Cardiac muscle cell (in vitro differentiated cells and primary cell): ENCODE measurements around the gene ATP1B3. TPM values are rescaled to one million over a fixed set of nuclear protein-coding genes. Genes with fewer than 3 reads are reported as not detected.
"Not testable (repeated sequence)": the region's sequence is repeated elsewhere in the genome, so short reads cannot be mapped to it uniquely, and the experiment has no call there.

Experiments used
- DNase-seq, 2 donors: peaks; one replicate each; pipeline versions ENCODE4 v3.0.0 to v3.0.0-alpha.2; 2010 to 2017; ENCODE audit warnings: low read depth in 1 of 2, low spot score in 1 of 2
- H3K27ac ChIP-seq: fragments of 200-600 bp; sonication (generic); 2 replicates; pipeline ENCODE4 v1.5.1; 2016
- H3K27me3 ChIP-seq: fragments of 200-600 bp; sonication (generic); 2 replicates; pipeline ENCODE4 v1.6.0; 2016; ENCODE audit warnings: control low read depth
- H3K36me3 ChIP-seq: fragments of 200-600 bp; sonication (generic); 2 replicates; pipeline ENCODE4 v1.5.1; 2016; ENCODE audit warnings: control low read depth
- H3K4me1 ChIP-seq: fragments of 200-600 bp; sonication (generic); 2 replicates; pipeline ENCODE4 v1.8.1; 2017; ENCODE audit warnings: low read depth, mild to moderate bottlenecking, mixed run types
- H3K4me3 ChIP-seq: fragments of 200-600 bp; sonication (generic); 2 replicates; pipeline ENCODE4 v1.5.1; 2016; ENCODE audit warnings: mild to moderate bottlenecking
- H3K9me3 ChIP-seq: fragments of 200-600 bp; sonication (generic); 2 replicates; pipeline ENCODE4 v1.5.1; 2017; ENCODE audit warnings: low read depth, mild to moderate bottlenecking, control low read depth
- polyA plus RNA-seq: library from polyadenylated mRNA; unstranded; fragments of >200 nt; fragmentation: Nextera tagmentation; extraction: Ambion mirVana; gene quantifications from 2 replicates; pipeline ENCODE4 v1.2.1, GENCODE V29; 2016
- total RNA-seq: library from RNA; depleted of rRNA; stranded (reverse); fragments of >200 nt; gene quantifications from 2 replicates; pipeline ENCODE4 v1.2.3, GENCODE V29; 2016
- TF ChIP-seq, protein P1 (sequence below): IDR thresholded peaks from 2 replicates; pipeline ENCODE4 v1.5.1; 2012; ENCODE audit warnings: low read depth, mild to moderate bottlenecking, low read length

Gene ATP1B3
- total and polyA plus RNA-seq, 2 experiments from 2014 or later, result 25.1 to 148 TPM

DNA sequence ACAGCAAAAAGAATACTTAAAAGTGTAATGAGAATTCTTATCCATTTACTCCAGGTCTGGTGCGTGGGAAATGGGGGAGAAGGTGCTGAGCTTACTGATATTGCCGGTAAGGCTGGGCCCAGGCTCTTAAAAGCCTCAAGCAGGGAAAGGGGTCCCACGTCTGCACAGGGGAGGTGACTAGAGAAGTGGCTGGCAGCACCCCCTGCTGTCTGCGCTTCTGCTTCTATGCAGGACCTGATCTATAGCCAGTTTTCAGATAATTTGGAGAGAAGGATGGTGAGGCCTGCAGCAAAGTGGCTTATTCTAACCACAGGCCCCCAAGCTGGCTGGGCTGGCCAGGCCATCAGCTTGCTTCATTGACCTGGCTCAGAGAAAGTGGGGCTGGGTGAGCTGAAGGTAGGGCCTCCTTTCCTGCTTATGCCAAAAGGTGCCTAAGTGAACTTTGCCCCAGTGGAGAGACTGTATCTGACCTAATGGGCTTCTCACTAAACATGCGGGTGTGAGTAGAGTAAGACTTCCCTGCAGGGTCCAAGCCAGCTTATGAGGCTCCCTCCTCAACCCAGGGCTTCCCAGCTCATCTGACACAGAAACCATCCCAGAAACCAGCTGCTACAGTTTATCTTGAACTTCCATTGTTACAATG, 30.9 kb upstream of the ATP1B3 start:
- H3K4me1 ChIP-seq, result peaks cover 5% of the 10 kb centered on the region
- no peaks in the 10 kb centered on the region for H3K9me3 ChIP-seq
- no peak overlapping the region for H3K27ac ChIP-seq
- no peaks in the 10 kb centered on the region for H3K27me3 ChIP-seq
- TF ChIP-seq, protein P1, sequence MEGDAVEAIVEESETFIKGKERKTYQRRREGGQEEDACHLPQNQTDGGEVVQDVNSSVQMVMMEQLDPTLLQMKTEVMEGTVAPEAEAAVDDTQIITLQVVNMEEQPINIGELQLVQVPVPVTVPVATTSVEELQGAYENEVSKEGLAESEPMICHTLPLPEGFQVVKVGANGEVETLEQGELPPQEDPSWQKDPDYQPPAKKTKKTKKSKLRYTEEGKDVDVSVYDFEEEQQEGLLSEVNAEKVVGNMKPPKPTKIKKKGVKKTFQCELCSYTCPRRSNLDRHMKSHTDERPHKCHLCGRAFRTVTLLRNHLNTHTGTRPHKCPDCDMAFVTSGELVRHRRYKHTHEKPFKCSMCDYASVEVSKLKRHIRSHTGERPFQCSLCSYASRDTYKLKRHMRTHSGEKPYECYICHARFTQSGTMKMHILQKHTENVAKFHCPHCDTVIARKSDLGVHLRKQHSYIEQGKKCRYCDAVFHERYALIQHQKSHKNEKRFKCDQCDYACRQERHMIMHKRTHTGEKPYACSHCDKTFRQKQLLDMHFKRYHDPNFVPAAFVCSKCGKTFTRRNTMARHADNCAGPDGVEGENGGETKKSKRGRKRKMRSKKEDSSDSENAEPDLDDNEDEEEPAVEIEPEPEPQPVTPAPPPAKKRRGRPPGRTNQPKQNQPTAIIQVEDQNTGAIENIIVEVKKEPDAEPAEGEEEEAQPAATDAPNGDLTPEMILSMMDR, result no peak
- peak in 1 of 2 donors; percentile 10 for DNase-seq
- H3K4me3 ChIP-seq, result no peak overlapping the region
- no peaks in the 10 kb centered on the region for H3K36me3 ChIP-seq

DNA sequence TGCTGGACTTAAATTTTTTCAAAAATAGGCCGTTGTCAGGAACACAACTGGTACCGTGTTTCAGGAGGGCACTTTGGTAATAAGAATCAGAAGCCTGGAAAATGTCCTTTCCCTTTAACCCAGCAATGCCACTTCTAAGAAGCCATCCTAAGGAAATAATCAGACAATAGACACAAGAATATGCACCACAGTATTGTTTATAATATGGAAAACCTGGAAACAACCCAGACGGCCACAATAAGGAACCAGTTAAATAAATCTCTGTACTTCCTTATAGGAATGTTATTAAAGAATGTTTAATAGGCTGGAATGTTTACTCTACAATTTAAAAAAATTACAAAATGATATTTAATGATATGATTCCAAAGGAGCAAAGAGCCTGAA, 30.4 kb upstream of the ATP1B3 start:
- TF ChIP-seq, protein P1, result no peak
- DNase-seq, result no peak
- peaks cover 5% of the 10 kb centered on the region for H3K4me1 ChIP-seq

DNA sequence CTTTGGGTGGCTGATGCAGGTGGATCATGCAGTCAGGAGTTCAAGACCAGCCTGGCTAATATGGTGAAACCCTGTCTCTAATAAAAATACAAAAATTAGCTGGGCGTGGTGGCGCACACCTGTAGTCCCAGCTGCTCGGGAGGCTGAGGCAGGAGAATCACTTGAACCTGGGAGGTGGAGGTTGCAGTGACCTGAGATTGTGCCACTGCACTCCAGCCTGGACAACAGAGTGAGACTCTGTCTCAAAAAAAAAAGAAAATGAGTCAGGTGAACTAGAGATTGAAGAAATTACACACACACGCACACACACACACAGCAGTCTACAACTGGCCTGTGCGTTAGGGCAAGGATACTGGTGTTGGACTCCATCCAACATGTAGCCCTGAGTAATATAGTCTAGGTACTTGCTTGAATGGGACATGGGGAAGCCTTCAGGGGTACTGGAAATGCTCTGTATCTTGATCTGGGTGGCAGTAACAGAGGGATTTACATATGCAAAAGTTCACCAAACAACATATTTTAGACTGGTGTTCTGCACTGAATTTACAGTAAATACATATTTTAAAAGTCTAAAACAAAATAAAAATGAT, 28.2 kb upstream of the ATP1B3 start:
- H3K9me3 ChIP-seq, H3K27ac ChIP-seq, H3K27me3 ChIP-seq, H3K4me1 ChIP-seq, H3K4me3 ChIP-seq, H3K36me3 ChIP-seq: not testable (repeated sequence)
- DNase-seq, result peak in 1 of 2 donors; percentile 43

More for the DNA sequence above, 30.4 kb upstream of the ATP1B3 start:
- H3K27ac ChIP-seq, result no peak overlapping the region
- no peak overlapping the region for H3K4me3 ChIP-seq
- no peaks in the 10 kb centered on the region for H3K9me3 ChIP-seq
- H3K27me3 ChIP-seq, result no peaks in the 10 kb centered on the region
- no peaks in the 10 kb centered on the region for H3K36me3 ChIP-seq

DNA sequence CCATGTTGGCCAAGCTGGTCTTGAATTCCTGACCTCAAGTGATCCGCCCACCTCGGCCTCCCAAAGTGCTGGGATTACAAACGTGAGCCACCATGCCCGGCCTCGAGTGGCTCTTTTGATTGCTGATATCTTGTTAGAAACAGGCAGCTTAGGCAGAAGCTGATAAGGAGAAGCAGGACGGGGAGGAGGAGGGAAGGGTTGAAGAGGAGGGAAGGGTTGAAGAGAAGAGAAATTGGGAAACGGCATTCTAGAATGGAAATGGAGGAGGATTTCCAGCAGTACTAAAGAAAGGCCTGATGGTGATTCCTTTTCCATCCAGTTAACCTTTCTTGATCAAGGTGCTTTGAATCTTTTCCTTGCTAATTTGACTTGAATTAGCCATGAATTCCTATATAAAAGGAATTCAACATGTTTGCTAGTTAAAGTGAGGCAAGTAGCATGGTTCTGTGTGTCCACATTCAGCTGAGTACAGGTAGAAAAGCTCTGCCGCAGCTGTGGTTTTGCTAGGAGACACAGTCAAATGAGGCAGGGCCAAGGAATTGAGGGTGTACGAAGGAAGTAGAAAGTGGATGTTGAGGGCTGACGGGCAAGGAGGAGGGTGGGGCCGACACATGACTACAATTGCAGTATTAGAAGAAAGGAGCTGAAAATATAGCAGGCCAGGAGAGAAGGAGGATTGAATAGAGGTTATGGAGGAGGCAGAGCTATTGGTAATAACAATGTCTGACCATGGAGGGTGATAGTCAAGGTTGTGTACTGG, 27.2 kb upstream of the ATP1B3 start:
- DNase-seq, result peak in 1 of 2 donors; percentile 34
- Histone ChIP-seq H3K36me3 (no peaks in the 10 kb centered on the region), H3K4me3 (no peak overlapping the region), H3K4me1 (peaks cover 5% of the 10 kb centered on the region), H3K27me3 (no peaks in the 10 kb centered on the region), H3K27ac (no peak overlapping the region), H3K9me3 (no peaks in the 10 kb centered on the region)
- TF ChIP-seq, protein P1, result no peak

DNA sequence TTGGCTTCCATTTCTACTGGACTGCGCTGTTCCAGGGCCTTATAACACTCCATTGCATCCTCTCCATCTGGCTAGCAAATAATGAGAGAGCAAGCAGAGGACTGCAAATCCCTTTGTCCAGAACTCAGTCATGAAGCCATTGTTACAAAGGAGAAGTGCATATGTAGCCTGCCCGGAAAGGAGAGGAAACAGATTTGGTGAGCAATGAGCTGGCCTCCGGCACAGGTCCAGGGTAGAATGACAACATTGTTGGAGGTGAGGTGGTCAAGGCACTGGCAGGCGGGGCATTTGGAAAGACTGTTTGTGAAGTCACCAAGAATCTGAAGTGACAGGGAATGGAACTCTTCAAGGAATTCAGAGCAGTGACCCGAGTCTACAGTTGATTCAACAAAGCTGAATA, 25.0 kb upstream of the ATP1B3 start:
- H3K27ac ChIP-seq, result no peak overlapping the region
- no peak overlapping the region for H3K4me3 ChIP-seq
- H3K27me3 ChIP-seq, result no peaks in the 10 kb centered on the region
- no peaks in the 10 kb centered on the region for H3K36me3 ChIP-seq
- TF ChIP-seq, protein P1, result no peak
- DNase-seq, result no peak
- peaks cover 5% of the 10 kb centered on the region for H3K4me1 ChIP-seq
- no peaks in the 10 kb centered on the region for H3K9me3 ChIP-seq

DNA sequence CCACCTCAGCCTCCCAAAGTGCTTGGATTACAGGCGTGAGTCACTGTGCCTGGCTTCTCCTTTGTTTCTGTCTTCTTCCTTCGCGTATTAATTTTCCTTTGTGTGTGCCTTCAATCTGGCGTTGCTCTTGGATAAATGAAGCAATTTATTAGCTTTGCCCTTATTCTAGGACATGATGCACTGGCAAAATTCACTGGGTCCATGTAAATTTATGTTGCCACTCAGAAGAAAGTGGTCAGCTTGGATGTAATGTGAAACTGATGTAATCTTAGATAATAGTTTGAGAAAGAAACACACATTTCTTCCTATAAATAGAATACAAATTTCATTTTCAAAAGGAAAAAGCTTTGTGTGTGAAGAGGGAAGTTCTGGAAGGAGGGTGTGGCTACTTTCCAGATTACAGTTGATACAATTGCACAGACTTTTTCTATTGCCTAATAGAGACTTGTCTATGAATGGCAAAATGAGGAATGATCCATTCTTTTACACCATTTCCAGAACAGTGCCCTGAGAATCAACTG, 23.3 kb upstream of the ATP1B3 start:
- H3K9me3 ChIP-seq, result no peaks in the 10 kb centered on the region
- H3K27ac ChIP-seq, result no peak overlapping the region
- no peaks in the 10 kb centered on the region for H3K36me3 ChIP-seq
- H3K4me3 ChIP-seq, result no peak overlapping the region
- DNase-seq, result peak in 1 of 2 donors; percentile 31
- H3K27me3 ChIP-seq, result no peaks in the 10 kb centered on the region
- TF ChIP-seq, protein P1, result no peak
- H3K4me1 ChIP-seq, result peaks cover 5% of the 10 kb centered on the region
